BJ (cell line): ENCODE results near the gene BEST2. TPM values are rescaled to one million over a fixed set of nuclear protein-coding genes. Genes with fewer than 3 reads are reported as not detected.

ENCODE experiments used
- CTCF ChIA-PET: fragments of 350-600 bp; formaldehyde crosslinking; extraction: SDS; loops from one replicate; lab custom pipeline; 2021; ENCODE audit warnings: antibody characterized with exemption, inconsistent platforms; lab: Yijun Ruan, JAX
- POLR2A ChIA-PET: fragments of 300-600 bp; sonication (Branson Sonifier 250); formaldehyde crosslinking; extraction: SDS; loops from one replicate; lab custom pipeline; 2021; ENCODE audit warnings: antibody characterized with exemption; lab: Charles Lee
- DNase-seq: peaks from one replicate; pipeline ENCODE4 v3.0.0-alpha.2; 2011; ENCODE audit warnings: low read depth
- H3K27me3 ChIP-seq: 2 replicates; pipeline ENCODE4 v1.6.0; 2011; ENCODE audit warnings: low read length; ENCODE audit not compliant: control insufficient read depth, insufficient read depth
- H3K36me3 ChIP-seq: 2 replicates; pipeline ENCODE4 v1.5.1; 2011; ENCODE audit warnings: low read length; ENCODE audit not compliant: control insufficient read depth, insufficient read depth
- H3K4me3 ChIP-seq: 2 replicates; pipeline ENCODE4 v1.5.1; 2011; ENCODE audit warnings: low read depth, mild to moderate bottlenecking, control low read depth, low read length
- polyA plus RNA-seq: library from polyadenylated mRNA; depleted of rRNA; stranded (reverse); fragments of >200 nt; gene quantifications from 2 replicates; pipeline ENCODE4 v1.2.3, GENCODE V29; 2011
- TF ChIP-seq, protein P1 (sequence below): IDR thresholded peaks from 2 replicates; pipeline ENCODE4 v1.5.1; 2011; ENCODE audit warnings: low read depth, mild to moderate bottlenecking, control low read depth, inconsistent platforms, low read length, moderate library complexity; ENCODE audit not compliant: insufficient read depth

The BEST2 gene
- polyA plus RNA-seq, 1 experiment, result not detected

DNA sequence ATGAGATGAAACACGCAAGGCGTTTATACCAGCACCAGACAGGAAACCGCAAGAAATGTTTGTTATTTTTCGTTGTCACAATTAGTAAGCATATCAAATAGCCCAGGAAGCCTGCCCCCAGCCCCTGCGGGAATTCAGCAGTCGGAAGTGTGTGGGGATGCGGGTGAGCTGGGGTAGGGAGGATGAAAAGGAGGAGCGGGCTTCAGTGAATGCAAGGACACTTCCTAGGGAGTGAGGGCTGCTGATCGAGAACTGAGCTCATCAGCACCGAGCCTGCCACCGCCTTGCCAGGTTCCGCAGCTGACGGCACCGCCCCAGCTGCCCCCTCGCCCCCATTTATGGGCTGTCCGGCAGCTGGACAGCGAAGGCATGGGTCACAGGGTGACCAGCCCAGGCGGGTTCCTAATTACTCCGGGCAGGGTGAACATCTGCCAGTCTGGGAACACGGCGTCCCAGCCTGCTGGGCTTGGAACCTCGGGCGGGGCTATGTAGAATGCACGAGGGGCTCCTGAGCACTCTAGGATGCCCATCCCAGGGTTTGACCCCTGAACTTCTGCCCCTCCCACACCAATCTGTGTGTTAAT lies 1.6 kb upstream of the BEST2 start:
- ChIA-PET CTCF (interaction anchor here (0.8 to 4.7 kb wide), 3 partner anchors 6 to 92 kb away, joined by 3 to 33 read pairs (median 14); no protein-coding TSS in a partner anchor), POLR2A (interaction anchor here (0.5 kb wide), 1 partner anchor 72 kb away, joined by 4 read pairs; no protein-coding TSS in a partner anchor)
- Histone ChIP-seq H3K4me3 (no peak overlapping the region), H3K36me3 (peaks cover 11% of the 10 kb centered on the region), H3K27me3 (peaks cover 7% of the 10 kb centered on the region)
- TF ChIP-seq, protein P1, sequence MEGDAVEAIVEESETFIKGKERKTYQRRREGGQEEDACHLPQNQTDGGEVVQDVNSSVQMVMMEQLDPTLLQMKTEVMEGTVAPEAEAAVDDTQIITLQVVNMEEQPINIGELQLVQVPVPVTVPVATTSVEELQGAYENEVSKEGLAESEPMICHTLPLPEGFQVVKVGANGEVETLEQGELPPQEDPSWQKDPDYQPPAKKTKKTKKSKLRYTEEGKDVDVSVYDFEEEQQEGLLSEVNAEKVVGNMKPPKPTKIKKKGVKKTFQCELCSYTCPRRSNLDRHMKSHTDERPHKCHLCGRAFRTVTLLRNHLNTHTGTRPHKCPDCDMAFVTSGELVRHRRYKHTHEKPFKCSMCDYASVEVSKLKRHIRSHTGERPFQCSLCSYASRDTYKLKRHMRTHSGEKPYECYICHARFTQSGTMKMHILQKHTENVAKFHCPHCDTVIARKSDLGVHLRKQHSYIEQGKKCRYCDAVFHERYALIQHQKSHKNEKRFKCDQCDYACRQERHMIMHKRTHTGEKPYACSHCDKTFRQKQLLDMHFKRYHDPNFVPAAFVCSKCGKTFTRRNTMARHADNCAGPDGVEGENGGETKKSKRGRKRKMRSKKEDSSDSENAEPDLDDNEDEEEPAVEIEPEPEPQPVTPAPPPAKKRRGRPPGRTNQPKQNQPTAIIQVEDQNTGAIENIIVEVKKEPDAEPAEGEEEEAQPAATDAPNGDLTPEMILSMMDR, result no peak
- no peak for DNase-seq

- Histone ChIP-seq H3K36me3 (peaks cover 9% of the 10 kb centered on the region), H3K4me3 (no peak overlapping the region), H3K27me3 (peaks cover 7% of the 10 kb centered on the region)
- CTCF ChIA-PET, result interaction anchor here (2.1 to 7.6 kb wide), 2 partner anchors 10 to 15 kb away, joined by 14 to 62 read pairs; no protein-coding TSS in a partner anchor
- POLR2A ChIA-PET, result no interaction called here
- TF ChIP-seq, protein P1, result no peak
- no peak for DNase-seq
Observed at GRCh38 chr19:12750851-12751250, 740 bp upstream of the BEST2 start.

DNA sequence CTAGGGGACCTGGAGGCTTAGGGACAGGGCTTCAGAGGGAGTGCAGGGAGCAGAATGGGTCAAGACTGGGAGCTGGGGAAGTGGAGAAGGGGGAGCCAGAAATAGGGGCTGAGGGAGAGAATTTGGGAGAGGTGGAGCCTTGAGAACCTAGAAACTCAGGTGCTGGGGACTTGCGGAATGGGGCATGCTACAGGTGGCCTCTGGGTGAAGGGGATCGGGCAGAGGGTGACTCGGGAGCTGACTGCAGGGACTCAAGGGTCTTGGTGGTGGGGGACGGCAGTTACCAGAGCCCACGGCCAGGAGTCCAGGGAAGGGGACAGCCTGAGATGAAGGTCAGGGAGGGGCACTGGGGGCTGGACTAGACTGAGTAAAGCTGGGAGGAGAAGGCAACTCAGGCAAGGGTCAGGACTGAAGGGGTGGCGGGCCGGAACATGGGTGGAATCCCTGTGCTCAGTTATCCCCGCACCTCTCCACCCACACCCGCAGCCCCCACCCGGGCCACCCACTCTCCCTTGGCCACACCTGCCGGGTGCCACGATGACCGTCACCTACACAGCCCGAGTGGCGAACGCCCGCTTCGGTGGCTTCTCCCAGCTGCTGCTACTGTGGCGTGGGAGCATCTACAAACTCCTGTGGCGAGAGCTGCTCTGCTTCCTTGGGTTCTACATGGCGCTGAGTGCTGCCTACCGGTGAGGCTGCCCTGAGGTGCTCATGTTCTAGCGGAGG lies 628 bp downstream of the BEST2 start:
- TF ChIP-seq, protein P1, result no peak
- ChIA-PET CTCF (interaction anchor here (0.6 to 28.6 kb wide), 6 partner anchors 8 to 96 kb away, joined by 3 to 874 read pairs (median 6); partner anchors contain the start of genes JUNB, PRDX2, RNASEH2A and THSD8), POLR2A (no interaction called here)
- Histone ChIP-seq H3K4me3 (no peak overlapping the region), H3K27me3 (peaks cover 7% of the 10 kb centered on the region), H3K36me3 (peaks cover 6% of the 10 kb centered on the region)
- DNase-seq, result no peak

- Histone ChIP-seq H3K4me3 (no peak overlapping the region), H3K27me3 (peaks cover 7% of the 10 kb centered on the region), H3K36me3 (no peaks in the 10 kb centered on the region)
- POLR2A ChIA-PET, result no interaction called here
- TF ChIP-seq, protein P1, result no peak
- DNase-seq, result no peak
- CTCF ChIA-PET, result interaction anchor here (3.5 to 28.6 kb wide), 5 partner anchors 7 to 95 kb away, joined by 29 to 874 read pairs (median 62); partner anchors contain the start of genes JUNB, PRDX2, RNASEH2A and THSD8
Observed at GRCh38 chr19:12754465-12755196, 3.0 kb downstream of the BEST2 start.
